Neural progenitor cell (in vitro differentiated cells): ENCODE measurements around the gene NEGR1. TPM values are rescaled to one million over a fixed set of nuclear protein-coding genes. Genes with fewer than 3 reads are reported as not detected.

Source experiments
- DNase-seq: peaks from one replicate; pipeline ENCODE4 v3.0.0-alpha.2; 2016; ENCODE audit warnings: low spot score
- H2AFZ ChIP-seq: fragments of 200-600 bp; sonication (generic); replicated peaks from 2 replicates; pipeline ENCODE4 v1.6.1; 2016; ENCODE audit warnings: antibody characterized with exemption
- H3F3A ChIP-seq: fragments of 200-600 bp; sonication (generic); 2 replicates; pipeline ENCODE4 v1.6.1; 2016; ENCODE audit warnings: antibody characterized with exemption, low read depth
- H3K27ac ChIP-seq: fragments of 200-600 bp; sonication (generic); 2 replicates; pipeline ENCODE4 v1.5.1; 2016; ENCODE audit warnings: mild to moderate bottlenecking
- H3K27me3 ChIP-seq: fragments of 200-600 bp; sonication (generic); 2 replicates; pipeline ENCODE4 v1.6.1; 2016; ENCODE audit warnings: mild to moderate bottlenecking, moderate library complexity
- H3K36me3 ChIP-seq: fragments of 200-600 bp; sonication (generic); 2 replicates; pipeline ENCODE4 v1.5.1; 2016
- H3K4me1 ChIP-seq: fragments of 200-600 bp; sonication (generic); 2 replicates; pipeline ENCODE4 v1.6.1; 2016; ENCODE audit warnings: mixed run types
- H3K4me2 ChIP-seq: fragments of 200-600 bp; sonication (generic); 2 replicates; pipeline ENCODE4 v1.6.1; 2016
- H3K4me3 ChIP-seq: fragments of 200-600 bp; sonication (generic); 2 replicates; pipeline ENCODE4 v1.5.1; 2016
- H3K79me2 ChIP-seq: fragments of 200-600 bp; sonication (generic); 2 replicates; pipeline ENCODE4 v1.6.1; 2016; ENCODE audit warnings: low read depth
- H3K9ac ChIP-seq: fragments of 200-600 bp; sonication (generic); 2 replicates; pipeline ENCODE4 v1.6.1; 2016
- H3K9me3 ChIP-seq: fragments of 200-600 bp; sonication (generic); 2 replicates; pipeline ENCODE4 v1.5.1; 2016; ENCODE audit warnings: low read depth
- H4K20me1 ChIP-seq: fragments of 200-600 bp; sonication (generic); 2 replicates; pipeline ENCODE4 v1.6.1; 2016; ENCODE audit warnings: low read depth
- H3K27ac Mint-ChIP-seq: 3 replicates; pipeline ENCODE4 v1.8.0; 2021; ENCODE audit warnings: mixed read lengths
- H3K27me3 Mint-ChIP-seq: 2 replicates; pipeline ENCODE4 v1.8.0; 2022; ENCODE audit warnings: low read depth, mild to moderate bottlenecking, inconsistent platforms, moderate library complexity, mixed read lengths; ENCODE audit not compliant: insufficient read depth
- H3K36me3 Mint-ChIP-seq: 3 replicates; pipeline ENCODE4 v1.8.0; 2021; ENCODE audit warnings: mixed read lengths
- H3K4me1 Mint-ChIP-seq: 3 replicates; pipeline ENCODE4 v1.8.0; 2021; ENCODE audit warnings: mixed read lengths
- H3K4me3 Mint-ChIP-seq: 3 replicates; pipeline ENCODE4 v1.8.0; 2021; ENCODE audit warnings: mild to moderate bottlenecking, moderate library complexity, mixed read lengths
- H3K9me3 Mint-ChIP-seq: 3 replicates; pipeline ENCODE4 v1.8.0; 2020; ENCODE audit warnings: mixed read lengths
- CTCF ChIP-seq: fragments of 200-600 bp; sonication (generic); IDR thresholded peaks from 2 replicates; pipeline ENCODE4 v1.5.1; 2017; ENCODE audit warnings: antibody characterized with exemption, mild to moderate bottlenecking
- EZH2 ChIP-seq: fragments of 200-600 bp; sonication (generic); IDR thresholded peaks from 2 replicates; pipeline ENCODE4 v1.6.1; 2017; ENCODE audit warnings: antibody characterized with exemption, mild to moderate bottlenecking, moderate library complexity
- EZH2phosphoT487 ChIP-seq: fragments of 200-600 bp; sonication (generic); IDR thresholded peaks from 2 replicates; pipeline ENCODE4 v1.6.1; 2017; ENCODE audit warnings: antibody characterized with exemption
- total RNA-seq: library from RNA; depleted of rRNA; stranded (reverse); fragments of >200 nt; gene quantifications from 2 replicates; pipeline ENCODE4 v1.2.3, GENCODE V29; 2015; ENCODE audit warnings: low replicate concordance

Gene NEGR1
- total RNA-seq, 1 donor from 2014 or later, result 0.62 TPM

GRCh38 chr1:71565831-71566230 lies 716.5 kb downstream of the NEGR1 start:
- TF ChIP-seq CTCF (no peak), EZH2 (no peak), EZH2phosphoT487 (no peak)
- no peaks in the 10 kb centered on the region for H3K36me3 ChIP-seq

DNA sequence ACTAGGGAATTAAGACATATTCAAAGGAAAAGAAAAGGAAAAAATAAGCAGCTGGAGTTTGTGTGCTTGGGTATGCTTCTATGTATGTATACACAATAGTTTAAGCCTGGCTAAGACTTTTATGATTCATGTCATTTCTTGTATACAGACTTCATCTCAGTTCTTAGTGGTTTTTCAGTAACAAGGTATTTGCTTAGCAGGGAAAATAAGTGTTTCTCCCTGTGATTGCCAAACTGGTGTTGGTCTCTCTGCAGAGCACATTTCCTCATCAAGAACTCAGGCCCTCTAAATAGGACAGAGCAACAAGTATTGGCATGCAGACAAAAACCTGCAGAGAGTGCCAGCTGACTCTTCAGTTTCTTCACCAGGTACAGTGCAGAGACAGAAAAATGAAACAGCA lies 717.1 kb downstream of the NEGR1 start:
- peaks cover 15% of the 10 kb centered on the region for H3K4me1 ChIP-seq
- no peak overlapping the region for H3K4me3 Mint-ChIP-seq
- H3K27ac Mint-ChIP-seq, result no peak overlapping the region

More at GRCh38 chr1:71565831-71566230, 716.5 kb downstream of the NEGR1 start:
- H3K4me3 Mint-ChIP-seq, result no peak overlapping the region
- Histone ChIP-seq H3F3A (peaks cover 3% of the 10 kb centered on the region), H3K9ac (no peak overlapping the region), H3K4me3 (no peak overlapping the region), H3K27me3 (no peaks in the 10 kb centered on the region), H3K9me3 (no peaks in the 10 kb centered on the region), H2AFZ (no peak overlapping the region), H4K20me1 (no peaks in the 10 kb centered on the region), H3K4me1 (peaks cover 15% of the 10 kb centered on the region), H3K79me2 (no peaks in the 10 kb centered on the region), H3K27ac (no peak overlapping the region), H3K4me2 (no peak overlapping the region)
- DNase-seq, result no peak
- no peaks in the 10 kb centered on the region for H3K27me3 Mint-ChIP-seq
- H3K4me1 Mint-ChIP-seq, result peaks cover 13% of the 10 kb centered on the region
- H3K27ac Mint-ChIP-seq, result no peak overlapping the region
- H3K36me3 Mint-ChIP-seq, result no peaks in the 10 kb centered on the region
- H3K9me3 Mint-ChIP-seq, result no peaks in the 10 kb centered on the region

GRCh38 chr1:71562298-71562697 lies 720.0 kb downstream of the NEGR1 start:
- H3K4me1 Mint-ChIP-seq, result peaks cover 7% of the 10 kb centered on the region
- Histone ChIP-seq H4K20me1 (no peaks in the 10 kb centered on the region), H3F3A (no peaks in the 10 kb centered on the region), H3K36me3 (no peaks in the 10 kb centered on the region), H3K9me3 (no peaks in the 10 kb centered on the region), H3K4me1 (peaks cover 6% of the 10 kb centered on the region), H2AFZ (no peak overlapping the region), H3K9ac (no peak overlapping the region), H3K4me2 (no peak overlapping the region), H3K4me3 (no peak overlapping the region), H3K79me2 (no peaks in the 10 kb centered on the region), H3K27ac (no peak overlapping the region), H3K27me3 (no peaks in the 10 kb centered on the region)
- H3K9me3 Mint-ChIP-seq, result no peaks in the 10 kb centered on the region
- H3K27ac Mint-ChIP-seq, result no peak overlapping the region
- H3K4me3 Mint-ChIP-seq, result no peak overlapping the region
- TF ChIP-seq EZH2phosphoT487, result no peak
- no peak for TF ChIP-seq CTCF
- no peak for TF ChIP-seq EZH2
- no peaks in the 10 kb centered on the region for H3K36me3 Mint-ChIP-seq
- H3K27me3 Mint-ChIP-seq, result no peaks in the 10 kb centered on the region
- no peak for DNase-seq

More for the DNA sequence above, 717.1 kb downstream of the NEGR1 start:
- no peaks in the 10 kb centered on the region for H3K36me3 ChIP-seq
- H3K79me2 ChIP-seq, result no peaks in the 10 kb centered on the region
- no peak overlapping the region for H3K9ac ChIP-seq
- no peak for DNase-seq
- no peaks in the 10 kb centered on the region for H3K27me3 ChIP-seq
- TF ChIP-seq EZH2phosphoT487 (no peak), EZH2 (no peak), CTCF (no peak)
- no peaks in the 10 kb centered on the region for H3K36me3 Mint-ChIP-seq
- no peak overlapping the region for H2AFZ ChIP-seq
- H3K9me3 ChIP-seq, result no peaks in the 10 kb centered on the region
- H3K9me3 Mint-ChIP-seq, result no peaks in the 10 kb centered on the region
- peaks cover 3% of the 10 kb centered on the region for H3F3A ChIP-seq
- H3K4me2 ChIP-seq, result no peak overlapping the region
- no peak overlapping the region for H3K4me3 ChIP-seq
- H4K20me1 ChIP-seq, result no peaks in the 10 kb centered on the region
- H3K27me3 Mint-ChIP-seq, result no peaks in the 10 kb centered on the region
- no peak overlapping the region for H3K27ac ChIP-seq
- H3K4me1 Mint-ChIP-seq, result peaks cover 13% of the 10 kb centered on the region
